HG03066 (cell line): ENCODE data around the gene TTC14.
"Not testable (repeated sequence)": the region's sequence is repeated elsewhere in the genome, so short reads cannot be mapped to it uniquely, and the experiment has no call there.

Source experiments
- ATAC-seq: cut with Tn5 transposase; IDR thresholded peaks from one replicate; pipeline ENCODE4 v1.9.1; 2021; ENCODE audit warnings: low read depth; ENCODE audit not compliant: unreplicated experiment

The TTC14 gene

GRCh38 chr3:180601688-180602666, at the start of gene TTC14:
TTC14 (plus strand) TSS chr3:180602163; CDS start chr3:180602262, 99 bp downstream.
- ATAC-seq, result peak; percentile 98

- no peak for ATAC-seq
Observed at GRCh38 chr3:180563406-180563805, 38.6 kb upstream of the TTC14 start.

- no peak for ATAC-seq
Observed at GRCh38 chr3:180564676-180565075, 37.3 kb upstream of the TTC14 start.

- no peak for ATAC-seq
Observed at GRCh38 chr3:180570238-180570637, 31.7 kb upstream of the TTC14 start.

- peak; percentile 75 for ATAC-seq
Observed at GRCh38 chr3:180571831-180572598, 29.9 kb upstream of the TTC14 start.

GRCh38 chr3:180575571-180575970, 26.4 kb upstream of the TTC14 start:
- ATAC-seq, result no peak

GRCh38 chr3:180580934-180581333, 21.0 kb upstream of the TTC14 start:
- ATAC-seq, result no peak

GRCh38 chr3:180590396-180590795, 11.6 kb upstream of the TTC14 start:
- no peak for ATAC-seq

GRCh38 chr3:180593631-180594030, 8.3 kb upstream of the TTC14 start:
- not testable (repeated sequence) for ATAC-seq

- peak; percentile 84 for ATAC-seq
Observed at GRCh38 chr3:180594631-180595558, 7.1 kb upstream of the TTC14 start.

GRCh38 chr3:180595559-180595935, 6.4 kb upstream of the TTC14 start:
- ATAC-seq, result no peak

- no peak for ATAC-seq
Observed at GRCh38 chr3:180600473-180600872, 1.5 kb upstream of the TTC14 start.

GRCh38 chr3:180611006-180611405, 9.0 kb downstream of the TTC14 start:
- ATAC-seq, result no peak

- no peak for ATAC-seq
Observed at GRCh38 chr3:180612364-180612763, 10.4 kb downstream of the TTC14 start.

- ATAC-seq, result no peak
Observed at GRCh38 chr3:180615954-180616353, 14.0 kb downstream of the TTC14 start.

- no peak for ATAC-seq
Observed at GRCh38 chr3:180617049-180617448, 15.1 kb downstream of the TTC14 start.

GRCh38 chr3:180618563-180618962, 16.6 kb downstream of the TTC14 start:
- ATAC-seq, result not testable (repeated sequence)

GRCh38 chr3:180619723-180620122, 17.8 kb downstream of the TTC14 start:
- ATAC-seq, result no peak

GRCh38 chr3:180624714-180625113, 22.8 kb downstream of the TTC14 start:
- ATAC-seq, result no peak

- ATAC-seq, result peak; percentile 91
Observed at GRCh38 chr3:180626844-180627243, 24.9 kb downstream of the TTC14 start.
